GDM1 (cell line): ENCODE data around the gene RFTN2.
"Not testable (repeated sequence)": the region's sequence is repeated elsewhere in the genome, so short reads cannot be mapped to it uniquely, and the experiment has no call there.

Experiments
- DNase-seq: peaks from one replicate; lab custom pipeline; 2025; lab: John Stamatoyannopoulos, UW

Gene RFTN2

DNA sequence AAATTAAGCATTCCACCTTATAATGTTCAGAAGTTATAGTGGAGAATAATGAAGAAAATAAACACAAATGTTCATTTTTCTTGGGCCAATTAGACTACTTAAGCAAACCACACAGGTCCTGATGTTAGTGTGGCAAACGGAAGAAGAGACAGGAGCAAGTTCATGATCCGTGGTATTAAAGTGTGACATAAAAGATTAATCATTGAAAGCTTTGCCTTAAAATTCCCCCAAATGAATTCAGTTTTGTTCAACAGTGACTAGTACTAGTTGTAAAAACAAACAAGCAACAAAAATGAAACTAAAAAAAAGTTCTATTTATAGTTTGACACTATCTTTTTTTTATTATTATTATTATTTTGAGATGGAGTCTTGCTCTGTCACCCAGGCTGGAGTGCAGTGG, 73.7 kb downstream of the RFTN2 start:
- DNase-seq = no peak

GRCh38 chr2:197600306-197600705, 75.1 kb downstream of the RFTN2 start:
- DNase-seq = no peak

DNA sequence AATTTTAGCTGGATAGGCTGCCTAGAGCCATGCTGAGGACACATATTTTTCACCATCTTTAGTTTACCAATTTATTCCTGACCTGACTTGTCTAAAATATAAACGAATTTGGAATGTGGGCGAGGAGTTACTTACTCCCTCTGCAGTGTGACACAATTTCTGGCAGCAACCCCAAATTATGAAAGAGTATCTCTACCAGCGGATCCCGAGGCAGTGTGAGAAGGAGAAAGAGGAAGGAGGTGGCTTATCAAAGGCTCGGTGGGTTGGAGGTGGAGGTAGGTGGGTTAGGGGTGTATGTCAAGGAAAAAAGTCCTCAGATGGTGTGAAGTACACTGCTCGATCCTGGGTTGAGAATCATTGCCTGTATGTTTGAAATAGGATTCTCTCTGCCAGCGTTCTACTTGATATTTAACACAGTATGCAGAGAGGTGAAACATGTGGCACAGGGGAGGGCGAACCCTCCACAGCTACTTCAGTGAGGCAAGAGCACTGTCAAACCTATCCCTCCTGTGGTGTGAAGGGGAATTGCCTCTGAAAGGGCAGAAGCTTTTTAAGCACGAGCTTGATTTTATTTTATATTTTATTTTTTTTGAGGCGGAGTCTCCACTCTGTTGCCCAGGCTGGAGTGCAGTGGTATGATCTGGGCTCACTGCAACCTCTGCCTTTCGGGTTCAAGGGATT, 76.0 kb downstream of the RFTN2 start:
- no peak for DNase-seq

GRCh38 chr2:197598450-197598849, 76.9 kb downstream of the RFTN2 start:
- no peak for DNase-seq

- no peak for DNase-seq
Measured at GRCh38 chr2:197597166-197597565, 78.2 kb downstream of the RFTN2 start.

GRCh38 chr2:197596766-197597165, 78.6 kb downstream of the RFTN2 start:
- no peak for DNase-seq

GRCh38 chr2:197591339-197592072, 83.9 kb downstream of the RFTN2 start:
- no peak for DNase-seq

DNA sequence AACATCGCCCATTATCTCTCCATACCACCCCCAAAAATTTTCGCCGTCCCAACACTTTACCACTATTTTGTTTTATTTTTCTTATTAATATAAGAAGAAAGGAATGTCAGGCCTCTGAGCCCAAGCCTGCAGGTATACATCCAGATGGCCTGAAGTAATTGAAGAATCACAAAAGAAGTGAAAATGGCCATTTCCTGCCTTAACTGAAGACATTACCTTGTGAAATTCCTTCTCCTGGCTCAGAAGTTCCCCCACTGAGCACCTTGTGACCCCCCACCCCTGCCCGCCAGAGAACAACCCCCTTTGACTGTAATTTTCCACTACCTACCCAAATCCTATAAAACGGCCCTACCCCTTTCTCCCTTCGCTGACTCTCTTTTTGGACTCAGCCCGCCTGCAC, 88.1 kb downstream of the RFTN2 start:
- DNase-seq = not testable (repeated sequence)

DNA sequence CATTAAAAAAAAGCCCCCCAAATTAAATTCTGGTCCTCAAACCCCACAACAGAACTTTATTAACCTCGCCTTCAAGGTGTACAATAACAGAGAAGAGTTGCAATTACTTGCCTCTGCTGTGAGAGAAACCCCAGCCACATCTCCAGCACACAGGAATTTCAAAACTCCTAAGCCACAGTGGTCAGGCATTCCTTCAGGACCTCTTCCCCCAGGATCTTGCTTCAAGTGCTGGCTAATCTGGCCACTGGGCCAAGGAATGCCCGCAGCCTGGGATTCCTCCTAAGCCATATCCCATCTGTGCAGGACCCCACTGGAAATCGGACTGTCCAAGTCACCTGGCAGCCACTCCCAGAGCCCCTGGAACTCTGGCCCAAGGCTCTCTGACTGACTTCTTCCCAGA, 95.2 kb downstream of the RFTN2 start:
- not testable (repeated sequence) for DNase-seq

DNA sequence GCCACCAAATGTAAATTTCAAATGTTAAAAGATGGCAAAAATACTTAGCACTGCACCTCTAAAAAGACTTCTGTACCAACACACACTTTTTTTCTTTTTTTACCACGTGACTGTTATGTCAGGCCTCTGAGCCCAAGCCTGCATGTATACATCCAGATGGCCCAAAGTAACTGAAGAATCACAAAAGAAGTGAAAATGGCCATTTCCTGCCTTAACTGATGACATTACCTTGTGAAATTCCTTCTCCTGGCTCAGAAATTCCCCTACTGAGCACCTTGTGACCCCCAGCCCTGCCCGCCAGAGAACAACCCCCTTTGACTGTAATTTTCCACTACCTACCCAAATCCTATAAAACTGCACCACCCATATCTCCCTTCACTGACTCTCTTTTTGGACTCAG, 97.1 kb downstream of the RFTN2 start:
- DNase-seq = not testable (repeated sequence)

- no peak for DNase-seq
Measured at GRCh38 chr2:197577446-197577845, 97.9 kb downstream of the RFTN2 start.

DNA sequence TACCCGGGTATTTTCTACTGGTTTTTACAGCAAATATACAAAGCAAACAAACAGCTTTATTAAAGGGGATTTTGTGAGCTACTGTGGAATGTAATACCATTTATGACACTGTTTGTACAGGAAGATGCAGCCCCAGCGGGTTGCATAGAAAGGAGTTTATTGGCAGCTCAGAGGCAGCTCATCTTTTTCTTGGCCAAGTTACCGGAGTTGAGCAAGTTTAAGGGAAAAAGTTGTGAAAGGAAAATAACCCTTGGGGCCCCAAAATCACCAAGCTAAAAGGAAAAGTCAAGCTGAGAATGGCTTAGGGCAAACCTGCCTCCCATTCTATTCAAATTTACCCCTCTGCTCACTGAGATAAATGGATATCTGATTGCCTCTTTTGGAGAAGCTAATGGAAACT, 98.8 kb downstream of the RFTN2 start:
- no peak for DNase-seq

GRCh38 chr2:197575987-197576386, 99.4 kb downstream of the RFTN2 start:
- no peak for DNase-seq

GRCh38 chr2:197573608-197574007, 101.8 kb downstream of the RFTN2 start:
- no peak for DNase-seq

- DNase-seq = no peak
Measured at GRCh38 chr2:197571627-197572271, 103.6 kb downstream of the RFTN2 start.

DNA sequence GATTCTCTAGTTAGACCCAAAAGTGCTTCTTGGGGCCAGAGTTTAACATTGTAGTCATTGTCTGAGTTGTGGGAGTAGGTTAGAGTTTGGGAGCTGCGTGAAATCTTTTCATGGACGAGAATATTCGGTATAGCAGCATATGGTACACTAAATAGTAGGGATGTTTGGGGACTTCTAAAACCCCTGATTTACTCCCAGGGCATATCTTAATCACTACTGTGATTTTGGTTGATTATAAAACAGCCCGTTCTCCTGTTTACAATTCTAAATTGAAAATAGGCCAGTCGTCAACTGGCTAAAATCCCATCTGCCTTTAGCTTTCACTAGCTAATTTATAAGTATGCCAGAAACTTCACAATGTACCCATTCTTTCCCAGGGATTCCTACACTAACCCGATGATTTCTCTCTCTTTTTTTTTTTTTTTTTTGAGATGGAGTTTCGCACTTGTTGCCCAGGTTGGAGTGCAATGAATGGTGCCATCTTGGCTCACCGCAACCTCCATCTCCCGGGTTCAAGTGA, 115.2 kb downstream of the RFTN2 start:
- DNase-seq = no peak

GRCh38 chr2:197559681-197560080, 115.7 kb downstream of the RFTN2 start:
- DNase-seq = no peak

GRCh38 chr2:197558393-197558792, 117.0 kb downstream of the RFTN2 start:
- DNase-seq = no peak

- no peak for DNase-seq
Measured at GRCh38 chr2:197556456-197556855, 118.9 kb downstream of the RFTN2 start.

- DNase-seq = no peak
Measured at GRCh38 chr2:197555467-197555866, 119.9 kb downstream of the RFTN2 start.

- not testable (repeated sequence) for DNase-seq
Measured at GRCh38 chr2:197551260-197551659, 124.1 kb downstream of the RFTN2 start.

DNA sequence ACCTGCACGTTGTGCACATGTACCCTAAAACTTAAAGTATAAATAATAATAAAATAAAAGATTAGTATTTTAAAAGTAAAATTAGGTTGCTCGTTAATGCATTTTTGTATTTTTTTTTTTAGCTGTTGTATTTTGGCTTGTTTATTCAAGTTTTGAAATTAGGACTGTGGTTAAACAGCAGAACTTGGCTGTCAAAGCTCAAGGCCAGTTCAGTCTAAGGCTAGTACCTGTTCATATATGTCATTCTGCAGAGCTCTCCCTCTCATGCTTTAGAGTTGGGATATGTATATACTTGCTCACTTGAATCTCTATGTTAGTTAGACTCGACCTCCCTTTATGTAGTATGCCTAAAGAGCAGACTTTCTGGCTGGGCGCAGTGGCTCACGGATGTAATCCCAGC, 126.8 kb downstream of the RFTN2 start:
- DNase-seq = no peak
